ENCODE measurements around the gene ELL. TPM values are rescaled to one million over a fixed set of nuclear protein-coding genes. Genes with fewer than 3 reads are reported as not detected.

The ELL gene
- polyA plus RNA-seq, 1 experiment: 2.7 TPM

DNA sequence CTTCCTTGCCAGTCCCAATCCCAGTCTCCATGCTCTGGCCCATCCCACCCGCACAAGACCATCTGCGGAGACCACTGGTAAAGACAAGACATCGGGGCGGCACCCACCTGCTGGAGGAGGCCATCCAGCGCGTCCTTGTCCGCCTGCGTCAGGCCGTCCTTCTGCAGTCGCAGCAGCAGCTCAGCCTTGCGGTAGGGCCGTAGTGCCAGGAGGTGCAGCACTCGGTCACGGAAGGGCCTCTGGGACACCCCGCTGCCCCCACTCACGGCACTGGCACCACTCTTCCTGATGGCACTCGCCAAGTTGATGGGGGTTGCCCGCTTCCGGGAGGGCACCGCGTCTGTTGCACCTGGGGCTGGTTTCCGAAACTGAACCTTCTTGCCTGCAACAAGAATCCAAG lies 60.4 kb downstream of the ELL start:
- peak overlapping the region; percentile 21 for H3K27ac ChIP-seq (ENCODE audit: low read depth, low read length)
- POLR2A ChIA-PET: interaction anchor here (0.7 to 1.4 kb wide), 2 partner anchors 110 to 128 kb away, joined by 3 to 6 read pairs; no protein-coding TSS in a partner anchor
- TF ChIP-seq, protein P1, sequence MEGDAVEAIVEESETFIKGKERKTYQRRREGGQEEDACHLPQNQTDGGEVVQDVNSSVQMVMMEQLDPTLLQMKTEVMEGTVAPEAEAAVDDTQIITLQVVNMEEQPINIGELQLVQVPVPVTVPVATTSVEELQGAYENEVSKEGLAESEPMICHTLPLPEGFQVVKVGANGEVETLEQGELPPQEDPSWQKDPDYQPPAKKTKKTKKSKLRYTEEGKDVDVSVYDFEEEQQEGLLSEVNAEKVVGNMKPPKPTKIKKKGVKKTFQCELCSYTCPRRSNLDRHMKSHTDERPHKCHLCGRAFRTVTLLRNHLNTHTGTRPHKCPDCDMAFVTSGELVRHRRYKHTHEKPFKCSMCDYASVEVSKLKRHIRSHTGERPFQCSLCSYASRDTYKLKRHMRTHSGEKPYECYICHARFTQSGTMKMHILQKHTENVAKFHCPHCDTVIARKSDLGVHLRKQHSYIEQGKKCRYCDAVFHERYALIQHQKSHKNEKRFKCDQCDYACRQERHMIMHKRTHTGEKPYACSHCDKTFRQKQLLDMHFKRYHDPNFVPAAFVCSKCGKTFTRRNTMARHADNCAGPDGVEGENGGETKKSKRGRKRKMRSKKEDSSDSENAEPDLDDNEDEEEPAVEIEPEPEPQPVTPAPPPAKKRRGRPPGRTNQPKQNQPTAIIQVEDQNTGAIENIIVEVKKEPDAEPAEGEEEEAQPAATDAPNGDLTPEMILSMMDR (IDR thresholded peaks at IDR 0.05; ENCODE audit: low read depth, low read length): no peak

DNA sequence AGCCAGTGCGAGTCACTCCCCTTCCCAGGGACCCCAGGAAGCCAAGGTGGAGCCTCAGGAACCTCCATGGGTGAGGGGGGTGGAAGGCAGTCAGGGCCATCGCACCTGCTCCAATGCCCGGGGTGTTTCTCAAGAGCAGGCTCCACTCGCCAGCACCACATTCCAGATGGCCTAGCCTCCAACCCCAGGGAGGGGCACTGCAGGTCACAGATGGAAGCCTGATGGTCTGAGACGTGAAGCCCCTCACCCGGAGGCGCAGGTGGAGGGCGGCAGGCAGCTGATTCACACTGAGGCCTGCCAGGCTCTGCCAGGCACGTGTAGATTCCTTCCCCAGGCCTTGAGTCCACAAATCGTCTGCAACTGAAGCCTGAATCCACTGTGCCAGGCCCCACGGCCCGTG lies 61.0 kb downstream of the ELL start:
- DNase-seq (ENCODE audit: low read depth, low spot score): no peak
- CTCF ChIA-PET: interaction anchor here (0.6 to 4.4 kb wide), 8 partner anchors 8 to 386 kb away, joined by 3 to 32 read pairs (median 6); no protein-coding TSS in a partner anchor
- TF ChIP-seq, protein P1 (IDR thresholded peaks at IDR 0.05; ENCODE audit: low read depth, low read length): no peak
- POLR2A ChIA-PET: interaction anchor here (0.9 to 1.4 kb wide), 4 partner anchors 10 to 128 kb away, joined by 3 to 4 read pairs (median 3); partner anchors contain the start of gene UBA52
- H3K9me3 ChIP-seq (ENCODE audit: control insufficient read depth, insufficient read depth, low read length): peaks cover 8% of the 10 kb centered on the region
- H3K27me3 ChIP-seq (ENCODE audit: control insufficient read depth, insufficient read depth, low read length): no peaks in the 10 kb centered on the region
- no peak overlapping the region for H3K4me3 ChIP-seq (ENCODE audit: low read depth, low read length)
- peak overlapping the region; percentile 89 for H3K27ac ChIP-seq (ENCODE audit: low read depth, low read length)

More for the DNA sequence above, 60.4 kb downstream of the ELL start:
- peaks cover 8% of the 10 kb centered on the region for H3K9me3 ChIP-seq (ENCODE audit: control insufficient read depth, insufficient read depth, low read length)
- no peaks in the 10 kb centered on the region for H3K27me3 ChIP-seq (ENCODE audit: control insufficient read depth, insufficient read depth, low read length)
- no peak overlapping the region for H3K4me3 ChIP-seq (ENCODE audit: low read depth, low read length)
- DNase-seq (ENCODE audit: low read depth, low spot score): no peak
- CTCF ChIA-PET: interaction anchor here (0.5 to 4.4 kb wide), 11 partner anchors 9 to 386 kb away, joined by 3 to 32 read pairs (median 5); partner anchors contain the start of gene ISYNA1

DNA sequence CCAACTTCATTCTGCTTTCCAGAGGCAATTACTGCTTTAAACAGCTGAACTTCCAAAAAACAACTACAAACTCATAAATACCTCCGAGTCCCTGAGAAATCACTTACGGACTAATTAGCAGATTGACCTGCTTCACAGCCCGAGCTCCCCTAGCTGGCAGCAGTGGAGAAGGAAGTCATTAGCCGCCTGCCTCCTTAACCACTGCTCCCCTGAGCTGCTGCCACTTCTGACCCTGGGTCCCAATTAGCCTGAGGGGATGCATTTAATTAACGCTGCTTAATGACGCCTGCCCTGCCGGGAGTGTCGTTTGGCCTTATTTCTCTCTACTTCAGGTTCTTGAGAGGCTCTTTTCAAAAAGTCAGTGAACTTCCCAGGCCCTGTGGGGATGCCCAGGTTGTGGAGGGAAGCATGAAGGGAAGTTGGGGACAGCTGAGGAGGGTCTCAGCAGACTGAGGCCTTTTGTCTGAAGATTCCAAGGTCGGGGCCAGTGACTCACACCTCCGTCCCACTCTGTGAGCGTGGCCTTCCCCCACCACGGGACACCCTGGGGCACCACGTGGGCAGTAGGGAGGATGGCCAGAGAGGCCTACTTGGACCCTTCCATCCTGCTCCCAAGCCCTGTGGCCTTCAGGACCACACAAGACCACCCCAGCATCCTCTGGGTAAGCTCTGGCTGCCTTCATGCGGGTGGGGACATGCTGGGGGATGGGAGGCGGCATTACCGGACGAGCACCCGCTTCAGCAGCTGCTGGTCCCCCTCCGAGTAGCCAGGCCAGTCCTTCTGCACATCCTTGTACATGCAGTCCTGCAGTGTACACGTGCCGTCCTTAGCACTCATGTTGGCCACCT lies 64.2 kb downstream of the ELL start:
- H3K4me3 ChIP-seq (ENCODE audit: low read depth, low read length): no peak overlapping the region
- no peak overlapping the region for H3K27ac ChIP-seq (ENCODE audit: low read depth, low read length)
- ChIA-PET POLR2A (no interaction called here), CTCF (no interaction called here)
- DNase-seq (ENCODE audit: low read depth, low spot score): no peak
- H3K9me3 ChIP-seq (ENCODE audit: control insufficient read depth, insufficient read depth, low read length): peaks cover 8% of the 10 kb centered on the region
- TF ChIP-seq, protein P1 (IDR thresholded peaks at IDR 0.05; ENCODE audit: low read depth, low read length): no peak
- H3K27me3 ChIP-seq (ENCODE audit: control insufficient read depth, insufficient read depth, low read length): no peaks in the 10 kb centered on the region

DNA sequence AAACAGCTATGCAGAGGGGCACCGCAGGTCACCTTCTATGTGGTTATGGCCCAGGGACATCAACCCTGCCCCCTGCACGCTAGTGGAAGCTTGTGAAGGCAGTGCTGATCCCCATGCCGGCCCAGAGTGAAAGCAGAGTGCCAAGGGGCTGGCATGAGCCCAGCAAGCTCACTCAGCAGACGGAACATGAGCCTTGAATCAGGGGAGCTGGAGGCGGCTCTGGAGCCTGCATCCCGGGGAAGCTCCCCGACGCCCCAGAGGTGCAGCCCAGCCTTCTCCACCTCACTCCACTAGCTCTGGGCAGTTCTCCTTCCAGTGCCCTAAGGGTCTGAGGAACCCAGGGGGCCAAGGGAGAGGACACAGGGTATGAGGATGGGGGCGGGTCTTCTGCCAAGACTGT lies 64.9 kb downstream of the ELL start:
- POLR2A ChIA-PET: no interaction called here
- no peak overlapping the region for H3K4me3 ChIP-seq (ENCODE audit: low read depth, low read length)
- no peak overlapping the region for H3K27ac ChIP-seq (ENCODE audit: low read depth, low read length)
- DNase-seq (ENCODE audit: low read depth, low spot score): no peak
- TF ChIP-seq, protein P1 (IDR thresholded peaks at IDR 0.05; ENCODE audit: low read depth, low read length): no peak
- peaks cover 8% of the 10 kb centered on the region for H3K9me3 ChIP-seq (ENCODE audit: control insufficient read depth, insufficient read depth, low read length)
- H3K27me3 ChIP-seq (ENCODE audit: control insufficient read depth, insufficient read depth, low read length): no peaks in the 10 kb centered on the region
- CTCF ChIA-PET: interaction anchor here (0.6 kb wide), 1 partner anchor 116 kb away, joined by 4 read pairs; no protein-coding TSS in a partner anchor

DNA sequence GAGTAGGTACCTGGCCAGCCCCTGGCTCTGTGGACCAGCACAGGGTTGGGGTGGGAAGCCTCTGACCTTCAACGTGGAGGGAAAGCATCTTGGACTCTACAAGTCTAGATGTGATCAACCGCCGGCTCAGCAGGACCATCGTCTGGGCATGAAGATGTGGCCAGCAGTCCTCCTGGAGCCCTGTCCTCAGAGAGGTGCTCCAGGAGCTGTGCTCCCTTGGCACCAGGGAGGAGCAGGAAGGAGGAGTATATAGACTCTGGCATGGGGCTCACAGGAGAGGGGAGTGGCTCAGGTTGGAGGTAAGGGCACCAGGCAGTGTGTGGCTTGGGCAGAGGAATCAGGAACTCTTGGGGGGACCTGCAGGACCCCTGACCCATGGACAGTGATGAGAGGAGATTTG lies 65.6 kb downstream of the ELL start:
- CTCF ChIA-PET: no interaction called here
- DNase-seq (ENCODE audit: low read depth, low spot score): no peak
- TF ChIP-seq, protein P1 (IDR thresholded peaks at IDR 0.05; ENCODE audit: low read depth, low read length): no peak

More for the DNA sequence above, 65.6 kb downstream of the ELL start:
- Histone ChIP-seq H3K27me3 (ENCODE audit: control insufficient read depth, insufficient read depth, low read length) (no peaks in the 10 kb centered on the region), H3K4me3 (ENCODE audit: low read depth, low read length) (no peak overlapping the region), H3K9me3 (ENCODE audit: control insufficient read depth, insufficient read depth, low read length) (peaks cover 8% of the 10 kb centered on the region), H3K27ac (ENCODE audit: low read depth, low read length) (no peak overlapping the region)
- POLR2A ChIA-PET: no interaction called here
